Neural progenitor cell (in vitro differentiated cells): ENCODE data around the gene FKBP6.

Experiments used
- CTCF ChIP-seq: fragments of 200-600 bp; sonication (generic); IDR thresholded peaks from 2 replicates; pipeline ENCODE4 v1.5.1; 2017; ENCODE audit warnings: antibody characterized with exemption, mild to moderate bottlenecking
- EZH2 ChIP-seq: fragments of 200-600 bp; sonication (generic); IDR thresholded peaks from 2 replicates; pipeline ENCODE4 v1.6.1; 2017; ENCODE audit warnings: antibody characterized with exemption, mild to moderate bottlenecking, moderate library complexity

DNA sequence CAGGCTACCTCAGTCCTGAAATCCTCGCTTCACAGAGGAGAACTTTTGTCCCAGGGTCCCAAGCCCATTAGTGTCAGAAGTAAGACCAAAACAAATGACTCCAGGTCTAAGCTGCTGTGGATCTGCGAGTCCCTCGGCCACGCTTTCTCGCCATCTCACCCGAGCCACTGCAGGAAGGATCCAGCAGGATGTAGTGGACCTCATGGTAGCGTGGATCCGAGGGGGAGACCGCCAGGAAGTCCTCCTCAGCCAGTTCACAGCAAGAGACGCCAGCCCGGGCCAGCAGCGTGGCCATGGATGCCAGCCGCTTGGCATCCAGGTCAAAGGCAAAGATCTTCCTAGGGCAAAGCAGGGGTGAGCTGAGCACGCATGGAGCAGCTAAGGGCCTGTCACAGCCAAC lies 23.9 kb upstream of the FKBP6 start:
- TF ChIP-seq EZH2, result no peak
- no peak for TF ChIP-seq CTCF
